HFFc6 (cell line): ENCODE data around the gene CFAP97D1. TPM values are rescaled to one million over a fixed set of nuclear protein-coding genes. Genes with fewer than 3 reads are reported as not detected.

Experiments used
- DNase-seq: peaks from one replicate; pipeline ENCODE4 v3.0.0-alpha.2; 2018
- H3K27ac Mint-ChIP-seq: 2 replicates; pipeline ENCODE4 v1.8.0; 2020; ENCODE audit warnings: mild to moderate bottlenecking, mixed read lengths
- H3K27me3 Mint-ChIP-seq: 2 replicates; pipeline ENCODE4 v1.8.0; 2021; ENCODE audit warnings: mild to moderate bottlenecking, moderate library complexity, mixed read lengths; ENCODE audit not compliant: insufficient read depth
- H3K36me3 Mint-ChIP-seq: 2 replicates; pipeline ENCODE4 v1.8.0; 2021; ENCODE audit warnings: low read depth, mixed read lengths
- H3K4me1 Mint-ChIP-seq: 2 replicates; pipeline ENCODE4 v1.8.0; 2020; ENCODE audit warnings: low read depth, mixed read lengths
- H3K4me3 Mint-ChIP-seq: 2 replicates; pipeline ENCODE4 v1.8.0; 2020; ENCODE audit warnings: mild to moderate bottlenecking, moderate library complexity, mixed read lengths
- H3K9me3 Mint-ChIP-seq: 2 replicates; pipeline ENCODE4 v1.8.0; 2020; ENCODE audit warnings: mild to moderate bottlenecking, mixed read lengths
- total RNA-seq, 6 experiments: library from RNA; stranded (reverse); fragmentation: NEBNext Ultra II Directional; extraction: Animal tissue kit (Norgen Biotek cat#: 25700); gene quantifications; 2 replicates in 1 of 6; 3 replicates in 5 of 6; pipeline ENCODE4 v1.2.3, GENCODE V29; 2021
- TF ChIP-seq, protein P1 (sequence below): fragments of 200-600 bp; sonication (generic); IDR thresholded peaks from 2 replicates; pipeline ENCODE4 v1.5.0; 2021; ENCODE audit warnings: antibody characterized with exemption, mild to moderate bottlenecking

Gene CFAP97D1
- total RNA-seq, 6 experiments from 2014 or later = not detected

DNA sequence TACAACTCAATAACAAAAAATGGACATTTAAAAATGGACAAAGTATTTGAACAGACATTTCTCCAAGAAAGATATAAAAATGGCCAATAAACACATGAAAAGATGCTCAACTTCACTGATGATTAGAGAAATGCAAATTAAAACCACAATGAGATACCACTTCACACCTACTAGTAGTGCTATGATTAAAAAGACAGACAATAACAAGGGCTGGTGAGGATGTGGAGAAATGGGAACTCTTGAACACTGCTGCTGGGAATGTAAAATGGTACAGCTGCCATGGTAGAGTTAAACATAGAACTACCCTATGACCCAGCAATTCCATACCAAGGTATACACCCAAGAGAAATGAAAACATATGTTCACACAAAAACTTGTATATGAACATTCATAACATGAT lies 24.9 kb downstream of the CFAP97D1 start:
- TF ChIP-seq, protein P1, sequence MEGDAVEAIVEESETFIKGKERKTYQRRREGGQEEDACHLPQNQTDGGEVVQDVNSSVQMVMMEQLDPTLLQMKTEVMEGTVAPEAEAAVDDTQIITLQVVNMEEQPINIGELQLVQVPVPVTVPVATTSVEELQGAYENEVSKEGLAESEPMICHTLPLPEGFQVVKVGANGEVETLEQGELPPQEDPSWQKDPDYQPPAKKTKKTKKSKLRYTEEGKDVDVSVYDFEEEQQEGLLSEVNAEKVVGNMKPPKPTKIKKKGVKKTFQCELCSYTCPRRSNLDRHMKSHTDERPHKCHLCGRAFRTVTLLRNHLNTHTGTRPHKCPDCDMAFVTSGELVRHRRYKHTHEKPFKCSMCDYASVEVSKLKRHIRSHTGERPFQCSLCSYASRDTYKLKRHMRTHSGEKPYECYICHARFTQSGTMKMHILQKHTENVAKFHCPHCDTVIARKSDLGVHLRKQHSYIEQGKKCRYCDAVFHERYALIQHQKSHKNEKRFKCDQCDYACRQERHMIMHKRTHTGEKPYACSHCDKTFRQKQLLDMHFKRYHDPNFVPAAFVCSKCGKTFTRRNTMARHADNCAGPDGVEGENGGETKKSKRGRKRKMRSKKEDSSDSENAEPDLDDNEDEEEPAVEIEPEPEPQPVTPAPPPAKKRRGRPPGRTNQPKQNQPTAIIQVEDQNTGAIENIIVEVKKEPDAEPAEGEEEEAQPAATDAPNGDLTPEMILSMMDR = no peak
- Mint-ChIP-seq H3K9me3 (no peaks in the 10 kb centered on the region), H3K36me3 (peaks cover 25% of the 10 kb centered on the region), H3K27ac (no peak overlapping the region), H3K4me3 (no peak overlapping the region), H3K27me3 (no peaks in the 10 kb centered on the region; the same call in 1 of the 2 replicates), H3K4me1 (peaks cover 20% of the 10 kb centered on the region)
- DNase-seq = no peak

DNA sequence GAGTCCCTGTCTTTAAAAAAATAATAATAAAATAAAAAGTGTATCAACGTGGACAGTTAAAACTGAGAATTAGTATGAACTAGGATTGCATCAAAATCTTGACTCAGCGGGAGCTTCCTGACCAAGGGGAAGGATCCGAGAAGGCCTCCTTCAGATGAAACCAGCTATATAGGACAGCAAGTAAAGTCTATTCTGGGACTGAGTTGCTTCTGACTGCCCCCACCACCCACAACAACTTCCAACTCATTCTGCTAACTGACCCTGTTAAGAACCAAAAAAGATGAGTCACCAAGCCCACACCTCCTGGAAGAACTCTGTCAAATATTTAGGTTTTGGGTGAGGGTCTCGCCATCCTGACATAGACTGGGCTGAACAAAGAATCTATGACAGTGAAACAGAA lies 27.8 kb downstream of the CFAP97D1 start:
- peaks cover 14% of the 10 kb centered on the region for H3K4me1 Mint-ChIP-seq
- no peaks in the 10 kb centered on the region for H3K9me3 Mint-ChIP-seq
- no peaks in the 10 kb centered on the region; the same call in none of the 2 replicates for H3K27me3 Mint-ChIP-seq
- H3K27ac Mint-ChIP-seq = no peak overlapping the region
- H3K36me3 Mint-ChIP-seq = peaks cover 24% of the 10 kb centered on the region
- no peak overlapping the region for H3K4me3 Mint-ChIP-seq
- DNase-seq = no peak
- TF ChIP-seq, protein P1 = no peak

DNA sequence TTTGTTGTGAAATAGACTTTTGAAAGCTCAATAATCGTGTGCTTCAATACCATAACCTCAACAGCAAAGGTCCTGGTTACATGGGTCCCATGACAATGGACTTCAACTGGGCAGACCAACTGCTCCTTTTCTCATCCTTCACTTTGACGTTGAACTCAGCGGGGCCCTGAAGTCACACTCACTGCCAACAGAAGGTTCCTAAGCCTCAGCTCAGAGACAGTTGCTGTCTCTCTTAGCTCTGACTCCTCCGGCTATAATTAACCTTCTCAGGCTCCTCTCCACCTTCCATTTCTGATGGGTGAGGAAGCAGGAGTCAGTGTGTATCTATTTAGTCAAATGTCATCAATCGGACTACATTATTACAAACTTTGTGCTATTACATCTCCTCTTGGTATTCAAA lies 28.9 kb downstream of the CFAP97D1 start:
- no peak overlapping the region for H3K27ac Mint-ChIP-seq
- DNase-seq = no peak
- H3K4me3 Mint-ChIP-seq = no peak overlapping the region
- no peaks in the 10 kb centered on the region; the same call in none of the 2 replicates for H3K27me3 Mint-ChIP-seq
- no peaks in the 10 kb centered on the region for H3K9me3 Mint-ChIP-seq
- peaks cover 5% of the 10 kb centered on the region for H3K4me1 Mint-ChIP-seq
- TF ChIP-seq, protein P1 = no peak
- peaks cover 27% of the 10 kb centered on the region for H3K36me3 Mint-ChIP-seq

DNA sequence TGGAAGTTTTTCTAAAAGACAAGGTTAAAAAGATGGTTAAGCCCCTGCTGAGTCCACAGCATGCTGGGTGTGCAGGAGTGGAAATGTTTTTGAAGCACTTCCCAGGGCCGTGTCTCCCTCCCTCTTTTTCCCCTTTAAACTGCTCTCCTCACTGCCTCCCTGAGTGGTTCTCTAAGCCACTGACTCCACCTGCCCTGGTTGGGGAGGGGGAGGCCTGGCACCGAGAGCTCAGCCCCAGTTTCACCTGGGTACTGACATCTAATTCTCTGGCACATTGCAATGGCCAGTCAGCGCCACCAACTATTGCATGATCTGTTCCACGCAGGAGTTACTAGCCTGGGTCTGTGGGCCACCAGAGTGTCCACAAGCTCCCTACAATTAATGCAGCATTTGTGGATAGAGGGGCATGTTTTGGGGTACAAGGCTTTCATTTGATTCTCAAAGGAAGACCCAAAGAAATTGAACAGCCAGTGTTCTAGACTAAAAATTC lies 30.0 kb downstream of the CFAP97D1 start:
- Mint-ChIP-seq H3K27ac (no peak overlapping the region), H3K36me3 (peaks cover 24% of the 10 kb centered on the region), H3K9me3 (no peaks in the 10 kb centered on the region), H3K4me3 (no peak overlapping the region), H3K27me3 (no peaks in the 10 kb centered on the region; the same call in none of the 2 replicates), H3K4me1 (peaks cover 11% of the 10 kb centered on the region)
- DNase-seq = no peak
- TF ChIP-seq, protein P1 = no peak

DNA sequence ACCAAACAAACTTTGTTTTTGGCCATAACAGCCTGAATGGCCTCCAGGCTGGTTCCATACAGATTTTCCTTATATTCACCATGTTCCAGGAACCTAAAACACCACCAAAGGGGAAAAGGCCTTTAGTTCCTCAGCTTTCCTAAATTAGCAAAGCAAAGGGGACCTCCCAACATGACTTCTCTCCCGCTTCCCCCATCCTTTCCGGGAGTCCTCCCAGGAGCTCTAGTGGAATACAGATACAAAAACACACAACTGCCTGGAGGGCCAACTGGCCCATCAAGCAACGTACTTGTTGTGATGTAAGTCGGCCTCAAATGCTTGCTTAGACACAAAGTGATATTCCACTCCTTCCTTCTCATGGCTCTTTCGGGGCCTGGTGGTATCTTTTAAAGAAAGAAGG lies 30.6 kb downstream of the CFAP97D1 start:
- TF ChIP-seq, protein P1 = no peak
- Mint-ChIP-seq H3K9me3 (no peaks in the 10 kb centered on the region), H3K4me3 (no peak overlapping the region), H3K36me3 (peaks cover 19% of the 10 kb centered on the region), H3K27ac (no peak overlapping the region), H3K4me1 (peaks cover 11% of the 10 kb centered on the region), H3K27me3 (no peaks in the 10 kb centered on the region; the same call in none of the 2 replicates)
- no peak for DNase-seq
